NCI-H1105 treated with DMSO at 0.1 percent for 48 hours (cell line): ENCODE results near the gene PIGT.
"Not testable (repeated sequence)": the region's sequence is repeated elsewhere in the genome, so short reads cannot be mapped to it uniquely, and the experiment has no call there.

Experiments used
- DNase-seq: peaks from one replicate; lab custom pipeline; 2025; lab: John Stamatoyannopoulos, UW

PIGT gene

DNA sequence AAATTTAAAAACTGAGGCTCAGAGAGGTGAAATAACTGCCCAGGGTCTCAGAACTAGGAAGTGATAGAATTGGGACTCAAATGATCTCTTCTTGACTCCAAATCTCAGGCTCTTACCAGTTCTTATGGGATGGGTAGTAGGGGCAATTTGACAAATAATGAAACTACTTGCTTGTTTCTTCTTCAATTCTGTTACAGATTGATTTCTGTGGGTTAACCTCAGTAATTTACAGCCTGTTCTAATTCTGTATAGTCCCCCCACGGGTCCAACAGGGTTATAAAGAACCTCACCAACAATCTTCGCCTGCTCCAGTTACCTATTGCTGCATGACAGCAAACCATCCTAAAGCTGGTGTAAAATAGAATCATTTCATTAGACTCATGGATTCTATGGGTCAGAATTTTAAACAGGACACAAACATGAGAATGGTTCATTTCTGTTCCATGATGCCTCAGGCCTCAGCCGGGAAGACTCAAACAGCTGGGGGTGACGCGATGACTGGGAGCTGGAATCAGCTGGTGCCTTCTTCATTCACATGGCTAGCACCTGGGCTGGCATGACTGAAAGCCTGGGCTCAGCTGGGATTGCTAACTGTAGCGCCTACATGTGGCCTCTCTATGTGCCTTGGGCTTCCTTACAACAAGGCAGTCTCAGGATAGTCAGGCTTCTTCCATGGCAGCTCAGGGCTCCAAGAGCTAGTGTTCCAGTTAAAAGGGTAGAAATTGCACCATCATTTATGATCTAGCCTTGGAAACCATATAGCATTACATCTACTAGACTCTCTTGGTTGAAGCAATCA is 47.0 kb downstream of the PIGT start:
- no peak for DNase-seq

DNA sequence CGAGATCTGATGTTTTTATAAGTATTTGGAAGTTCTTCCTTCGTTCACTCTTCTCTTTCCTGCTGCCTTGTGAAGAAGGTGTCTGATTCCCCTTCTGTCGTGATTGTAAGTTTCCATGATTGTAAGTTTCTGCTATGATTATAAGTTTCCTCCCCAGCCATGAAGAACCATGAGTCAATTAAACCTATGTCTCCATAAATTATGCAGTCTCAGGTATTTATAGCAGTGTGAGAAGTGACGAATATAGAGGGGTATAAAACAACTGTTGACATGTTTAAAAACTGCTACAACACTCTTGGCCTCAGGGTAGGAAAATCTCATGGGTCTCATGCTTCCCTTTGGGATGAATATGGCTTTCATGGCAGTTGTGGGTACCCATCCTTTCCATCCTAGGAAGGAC is 47.8 kb downstream of the PIGT start:
- DNase-seq: no peak

DNA sequence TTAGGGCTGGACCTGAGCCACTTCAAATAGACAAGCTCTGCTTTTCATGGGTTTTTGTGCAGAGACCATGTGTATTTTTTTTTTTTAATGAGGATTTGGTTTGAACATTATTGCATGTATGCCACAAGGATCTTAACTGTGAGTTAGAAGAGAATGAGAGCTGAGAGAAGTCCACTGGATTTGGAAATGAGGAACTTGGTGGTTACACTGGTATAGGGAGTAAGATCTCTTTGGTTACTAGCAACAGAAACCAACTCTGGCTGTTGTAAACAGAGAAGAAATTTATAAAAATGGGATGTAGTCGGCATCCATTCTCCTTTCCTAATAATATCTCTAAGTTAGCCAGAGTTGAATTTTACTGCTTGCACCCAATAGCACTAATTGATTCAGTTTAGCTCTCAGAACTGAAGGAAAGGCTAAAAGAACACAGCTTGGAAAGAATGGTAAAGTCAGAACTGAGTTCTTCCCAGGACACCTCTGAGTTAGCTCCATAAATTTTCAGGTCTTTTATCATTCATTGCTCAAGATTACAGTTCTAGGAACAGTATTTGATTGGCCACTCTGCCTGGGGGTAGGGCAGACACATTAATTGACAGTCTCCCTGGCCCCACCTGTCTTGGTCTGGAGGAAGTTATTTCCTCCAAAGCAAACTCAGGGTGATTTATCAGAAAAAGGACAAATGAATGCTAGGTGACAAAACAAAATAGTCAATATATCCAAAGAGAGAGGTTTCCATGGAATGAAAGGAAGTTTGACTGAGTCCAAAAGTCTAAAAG is 49.7 kb downstream of the PIGT start:
- no peak for DNase-seq

DNA sequence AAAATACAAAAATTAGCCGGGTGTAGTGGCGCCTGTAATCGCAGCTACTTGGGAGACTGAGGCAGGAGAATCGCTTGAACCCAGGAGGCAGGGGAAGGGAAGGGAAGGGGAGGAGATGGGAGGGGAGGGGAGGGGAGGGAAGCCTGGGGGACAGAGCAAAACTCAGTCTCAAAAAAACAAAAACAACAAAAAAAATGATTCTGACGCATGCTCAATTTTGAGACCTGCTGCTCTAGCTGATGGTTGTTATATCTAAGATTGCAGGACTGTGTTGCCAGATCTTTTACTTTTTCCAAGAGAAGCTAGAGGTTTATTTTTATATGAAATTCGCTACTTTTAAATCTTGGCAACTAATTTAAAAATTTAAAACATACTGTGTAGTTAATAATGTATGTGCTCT is 51.2 kb downstream of the PIGT start:
- DNase-seq: no peak

- peak; percentile 62 for DNase-seq
Observed at GRCh38 chr20:45467861-45468260, 51.9 kb downstream of the PIGT start.

DNA sequence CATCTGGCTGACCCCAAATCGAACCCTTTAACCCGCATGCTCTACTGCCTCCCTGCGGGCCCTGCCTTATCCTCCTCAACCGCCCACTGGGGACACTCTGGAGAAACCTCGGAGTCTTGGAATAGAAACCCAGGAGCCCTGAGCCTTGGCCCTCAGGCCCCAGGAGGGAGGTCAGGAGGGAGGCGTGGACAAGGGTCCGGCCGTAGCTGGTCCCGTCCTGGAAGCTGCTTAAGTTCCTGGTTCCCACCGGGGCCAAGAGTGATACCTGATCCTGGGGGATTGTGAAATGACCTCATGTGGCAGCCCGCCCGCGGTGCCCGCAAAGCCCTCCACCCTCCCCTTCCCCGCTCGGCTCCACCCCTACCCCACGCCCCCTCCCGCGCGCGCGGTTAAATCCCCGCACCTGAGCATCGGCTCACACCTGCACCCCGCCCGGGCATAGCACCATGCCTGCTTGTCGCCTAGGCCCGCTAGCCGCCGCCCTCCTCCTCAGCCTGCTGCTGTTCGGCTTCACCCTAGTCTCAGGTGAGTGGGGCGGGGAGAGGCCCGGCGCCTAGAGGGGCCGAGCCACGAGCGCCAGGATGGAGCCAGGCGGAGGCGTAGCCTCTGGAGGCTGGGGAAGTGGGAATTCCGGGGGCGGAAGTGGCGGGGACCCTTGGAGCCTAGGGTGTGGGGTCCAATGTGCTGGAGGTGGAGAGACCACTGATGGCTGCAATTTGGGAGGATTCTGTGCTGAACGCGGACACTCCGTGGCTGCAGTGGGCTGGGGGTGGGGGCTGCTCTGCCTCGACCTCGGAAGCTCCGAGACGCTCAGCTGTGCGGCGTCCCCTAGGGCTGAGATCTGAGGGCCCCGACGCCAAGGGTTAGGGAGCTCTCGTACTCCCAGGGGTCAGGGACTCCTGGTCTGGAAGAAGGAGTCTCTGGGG is 53.7 kb downstream of the PIGT start, which contains the start of gene WFDC2:
TSS of gene WFDC2 (plus strand) at position 418 of the 926 bp plus-strand sequence. CDS start at position 447, 29 bp downstream.
- DNase-seq: peak; percentile 58

GRCh38 chr20:45470262-45470931 is 54.5 kb downstream of the PIGT start:
- DNase-seq: peak; percentile 64

DNA sequence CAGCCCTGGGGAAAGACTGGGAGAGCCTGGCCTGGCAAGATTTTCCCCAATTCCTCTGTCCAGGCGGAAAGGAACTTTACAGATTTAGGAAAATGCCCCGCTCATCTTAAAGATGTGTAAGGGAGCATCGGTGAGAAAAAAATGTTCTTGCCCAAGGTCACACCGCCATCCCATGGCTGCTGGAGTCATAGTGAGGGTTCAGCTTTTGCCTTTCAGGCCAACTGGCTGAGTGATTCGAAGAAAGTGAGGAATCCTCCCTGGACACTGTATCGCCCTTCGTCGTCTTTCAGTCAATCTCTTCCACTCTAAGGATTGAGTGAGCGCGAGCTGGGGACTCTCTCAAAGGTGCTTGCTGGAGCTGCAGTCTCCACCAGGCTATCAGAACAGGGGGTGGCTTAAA is 55.0 kb downstream of the PIGT start:
- DNase-seq: peak; percentile 17

- DNase-seq: not testable (repeated sequence)
Observed at GRCh38 chr20:45472286-45472685, 56.3 kb downstream of the PIGT start.
